GM21723 (cell line): Measurements from ENCODE around the gene MFAP3.
A peak's percentile ranks its signal among the peaks of the same experiment; 100 is the strongest.
"Not testable (repeated sequence)": the region's sequence is repeated elsewhere in the genome, so short reads cannot be mapped to it uniquely, and the experiment has no call there.

ENCODE experiments used
- ATAC-seq: cut with Tn5 transposase; IDR thresholded peaks from one replicate; pipeline ENCODE4 v1.9.1; 2021; ENCODE audit warnings: mild to moderate bottlenecking, moderate library complexity; ENCODE audit not compliant: unreplicated experiment

The MFAP3 gene

DNA sequence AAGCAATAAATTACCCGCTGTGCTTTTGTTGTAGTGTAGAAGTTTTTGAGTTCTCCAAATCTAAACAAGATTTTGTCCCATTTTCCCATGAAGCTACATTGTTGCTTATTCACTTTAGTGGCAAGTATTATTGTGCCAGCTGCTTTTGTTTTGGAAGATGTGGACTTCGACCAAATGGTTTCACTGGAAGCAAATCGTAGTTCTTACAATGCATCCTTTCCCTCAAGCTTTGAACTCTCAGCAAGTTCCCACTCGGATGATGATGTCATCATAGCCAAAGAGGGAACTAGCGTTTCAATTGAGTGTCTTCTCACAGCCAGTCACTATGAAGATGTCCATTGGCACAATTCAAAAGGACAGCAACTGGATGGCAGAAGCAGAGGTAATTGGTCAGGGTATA lies 10.9 kb downstream of the MFAP3 start:
- ATAC-seq, result no peak

DNA sequence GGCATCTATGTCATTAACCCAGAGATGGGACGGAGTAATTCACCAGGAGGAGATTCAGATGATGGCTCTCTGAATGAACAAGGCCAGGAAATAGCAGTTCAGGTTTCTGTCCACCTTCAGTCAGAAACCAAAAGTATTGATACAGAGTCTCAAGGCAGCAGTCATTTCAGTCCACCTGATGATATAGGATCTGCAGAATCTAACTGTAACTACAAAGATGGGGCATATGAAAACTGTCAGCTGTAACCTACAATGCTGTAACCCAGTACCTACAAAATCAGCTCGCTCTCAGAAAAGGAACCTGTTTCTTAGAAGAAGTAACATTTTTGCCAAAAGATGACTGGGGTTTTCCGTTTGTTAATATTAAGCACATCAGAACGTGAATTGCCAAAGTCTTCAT lies 14.7 kb downstream of the MFAP3 start:
- ATAC-seq, result no peak

DNA sequence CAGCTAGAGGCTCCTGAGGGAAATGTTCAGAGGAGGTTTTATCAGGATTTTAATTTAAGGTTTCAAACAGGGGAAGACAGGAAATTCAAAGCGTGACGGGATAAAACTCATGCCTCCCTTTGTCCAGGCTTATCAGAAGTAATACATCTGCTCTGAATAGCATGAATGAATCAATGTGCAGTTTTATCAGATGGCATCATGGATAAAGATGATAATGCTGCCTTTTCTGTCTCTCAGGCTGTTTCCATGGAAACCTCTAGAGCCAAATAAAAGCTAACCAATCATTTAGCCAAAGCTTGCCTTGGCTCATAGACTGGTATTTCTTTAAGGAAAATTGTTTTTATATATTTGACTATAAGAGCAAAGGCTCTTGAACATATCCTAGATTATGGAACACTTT lies 16.4 kb downstream of the MFAP3 start:
- no peak for ATAC-seq

DNA sequence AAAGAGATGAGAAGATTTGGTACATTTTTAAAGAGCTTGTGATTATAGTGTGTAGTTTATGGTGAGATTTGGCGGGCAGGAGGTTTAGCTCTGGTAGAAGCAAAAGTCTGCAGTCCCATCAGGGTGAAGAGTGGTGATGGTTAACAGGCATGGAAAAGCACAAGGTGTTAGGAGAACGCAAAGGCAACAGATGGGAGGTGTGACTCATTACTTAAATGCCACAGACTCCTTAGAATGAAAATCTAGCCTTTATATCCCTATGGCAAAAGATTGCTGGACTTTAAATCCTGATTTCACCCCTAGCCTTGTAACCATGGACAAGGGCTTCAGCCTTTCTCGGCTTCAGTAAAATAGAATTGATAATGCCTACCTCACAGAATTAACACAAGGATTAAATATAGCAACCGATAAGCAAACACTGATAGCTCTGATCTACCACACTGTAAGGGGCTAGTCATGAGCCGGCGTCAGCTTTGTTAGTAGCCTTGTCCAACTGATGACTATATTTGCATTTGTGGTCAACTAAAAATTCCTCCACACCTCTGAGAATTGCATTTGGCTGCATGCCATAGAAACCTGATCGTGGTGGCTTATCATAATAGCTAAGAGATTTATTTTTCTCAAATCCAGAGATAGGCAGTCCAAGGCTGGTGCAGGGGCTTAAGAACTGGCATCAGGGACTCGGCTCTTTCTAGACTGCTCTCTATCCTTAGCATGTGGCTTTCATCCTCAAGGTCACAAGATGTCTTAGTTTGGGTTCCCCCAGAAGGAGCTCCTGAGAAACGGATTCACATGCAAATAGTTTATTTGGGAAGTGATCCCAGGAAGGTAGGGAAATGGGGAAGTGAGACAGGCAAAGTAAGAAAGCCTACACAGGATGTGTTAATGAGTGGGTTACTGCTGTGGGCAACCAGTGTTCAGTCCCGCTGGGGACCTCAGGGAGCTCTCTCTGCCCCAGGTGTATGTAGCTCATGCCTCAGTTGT lies 19.6 kb downstream of the MFAP3 start:
- peak; percentile 72 for ATAC-seq

DNA sequence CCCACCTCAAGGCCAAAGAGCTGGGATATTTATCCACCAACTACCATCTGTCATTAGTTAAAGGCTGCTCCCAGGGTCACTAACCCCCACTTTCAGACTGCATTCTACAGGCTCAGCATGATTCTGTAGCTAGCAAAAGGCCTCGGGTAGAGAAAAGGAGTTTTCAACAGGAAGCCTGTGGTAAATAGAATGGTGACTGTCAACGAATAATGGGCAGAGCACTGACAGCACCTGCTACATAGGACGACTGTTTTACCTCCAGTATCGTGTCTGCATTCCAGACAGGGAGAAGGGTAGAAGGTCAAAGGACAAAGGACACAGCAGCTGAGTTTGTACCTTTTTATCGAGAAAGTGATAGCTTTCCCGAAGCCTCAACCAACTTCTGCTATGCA lies 20.3 kb downstream of the MFAP3 start:
- ATAC-seq, result peak; percentile 68

DNA sequence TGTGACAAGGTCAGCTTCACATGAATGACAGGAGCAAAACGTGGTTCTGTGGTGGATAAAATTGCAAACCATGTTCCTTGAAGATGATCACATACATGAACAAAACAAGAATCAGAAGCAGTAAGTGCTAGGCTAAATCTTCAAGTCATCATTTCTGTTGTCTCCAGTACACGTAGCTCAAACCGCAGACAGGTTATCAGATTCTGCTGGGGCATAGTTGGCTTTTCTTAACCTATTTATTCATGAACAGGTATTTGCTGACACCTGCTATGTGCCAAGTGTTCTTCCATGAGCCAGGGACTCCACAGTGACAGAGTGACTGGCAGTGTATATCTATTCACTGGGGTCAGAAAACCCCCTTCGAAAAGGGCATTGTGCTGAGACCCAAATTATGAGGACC lies 20.8 kb downstream of the MFAP3 start:
- ATAC-seq, result no peak

DNA sequence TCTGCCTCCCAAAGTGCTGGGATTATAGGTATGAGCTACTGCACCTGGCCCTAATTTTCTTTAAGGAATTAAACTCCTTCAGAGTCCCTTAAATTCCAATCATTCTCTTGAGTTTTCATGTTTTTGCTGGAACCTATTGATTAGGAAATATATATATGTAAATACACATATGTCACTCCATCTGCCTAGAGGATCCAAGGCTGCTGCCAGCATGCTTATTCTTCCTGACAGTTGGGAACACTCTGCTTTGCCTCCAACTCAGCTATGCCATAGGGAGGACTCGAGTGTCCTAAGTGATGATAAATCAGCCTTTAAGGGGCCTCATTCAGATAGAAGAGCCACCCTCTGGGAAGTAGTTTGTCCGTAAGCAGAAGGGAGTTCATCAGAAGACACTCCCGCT lies 21.8 kb downstream of the MFAP3 start:
- no peak for ATAC-seq

DNA sequence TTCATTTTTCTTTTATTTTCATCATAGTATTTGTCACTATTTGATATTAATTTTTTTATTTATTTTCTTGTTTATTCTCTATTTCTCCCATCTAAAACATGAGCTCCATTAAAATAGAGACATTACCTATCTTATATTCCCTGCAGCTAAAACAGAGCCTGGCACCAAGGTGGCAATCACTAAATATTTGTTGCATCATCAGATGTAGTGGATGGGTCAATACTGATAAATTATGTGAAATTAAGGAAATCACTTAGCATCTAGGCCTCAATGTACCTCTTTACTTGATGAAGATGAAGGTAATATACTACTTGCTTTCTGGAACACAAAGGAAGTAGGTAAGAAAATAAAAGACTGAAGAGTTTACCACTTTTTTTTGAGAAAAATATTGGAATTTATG lies 24.6 kb downstream of the MFAP3 start:
- no peak for ATAC-seq

DNA sequence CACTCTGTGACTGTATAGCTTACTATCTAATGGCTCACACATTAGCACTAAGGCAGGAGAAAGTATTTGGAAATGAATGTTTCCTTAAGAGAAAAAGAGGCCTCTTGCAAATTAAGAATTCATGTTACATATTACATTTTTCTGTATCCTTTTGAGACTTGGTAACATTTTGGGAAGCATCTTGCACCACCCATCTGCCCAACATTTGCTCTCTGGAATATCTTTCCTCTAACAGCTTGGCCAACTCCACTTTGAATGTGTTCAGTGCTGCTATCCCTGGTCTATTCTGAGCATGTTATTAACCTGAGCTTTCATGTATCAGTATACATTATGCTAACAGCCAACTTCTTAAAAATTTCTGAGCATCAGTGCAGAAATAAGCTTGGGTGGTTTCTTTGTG lies 27.2 kb downstream of the MFAP3 start:
- no peak for ATAC-seq

DNA sequence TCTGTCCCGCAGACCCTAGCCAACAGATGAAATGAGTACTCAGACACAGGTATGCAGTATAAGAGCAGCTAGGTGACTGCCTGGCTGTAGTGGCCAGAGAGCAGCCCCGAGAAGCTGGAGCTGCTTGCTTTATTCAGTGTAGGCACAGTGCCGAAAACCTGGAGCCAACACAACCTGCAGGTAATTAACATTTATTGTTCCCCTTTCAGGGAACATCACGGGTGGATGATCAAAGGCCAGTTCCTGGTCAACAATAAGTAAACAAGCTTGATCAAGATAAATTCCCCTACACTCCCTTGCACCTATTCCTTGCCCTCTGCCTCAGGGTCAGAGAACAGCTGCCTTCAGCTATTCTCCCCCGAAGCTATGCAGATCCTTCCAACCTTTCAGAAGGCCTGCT lies 31.1 kb downstream of the MFAP3 start:
- ATAC-seq, result not testable (repeated sequence)

DNA sequence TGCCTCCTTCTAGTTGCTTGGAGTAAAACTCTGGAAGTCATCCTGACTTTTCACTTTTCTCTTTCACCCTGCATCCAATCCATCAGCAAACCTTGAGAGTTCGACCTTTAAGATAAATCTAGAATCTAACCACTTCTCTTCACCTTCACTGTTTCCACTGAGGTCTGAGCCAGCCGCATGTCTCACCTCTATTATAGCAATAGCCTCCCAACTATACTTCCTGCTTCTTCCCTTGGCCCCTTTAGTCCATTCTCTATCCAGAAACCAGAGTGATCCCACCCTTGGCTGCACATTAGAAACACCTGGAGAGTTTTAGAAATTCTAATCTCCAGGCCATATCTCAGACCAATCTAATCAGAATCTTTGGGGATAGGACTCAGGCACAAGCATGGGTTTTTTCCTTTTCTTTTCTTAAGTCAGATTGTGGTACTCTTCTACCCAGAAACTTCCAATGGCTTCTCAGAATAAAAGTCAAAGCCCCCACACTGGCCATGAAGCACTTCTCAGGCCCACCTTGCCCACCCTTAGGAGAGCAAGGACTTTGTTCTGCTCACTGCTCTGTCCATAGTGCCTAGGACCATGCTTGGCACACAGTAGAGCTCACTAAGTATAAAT lies 33.1 kb downstream of the MFAP3 start:
- peak; percentile 29 for ATAC-seq

DNA sequence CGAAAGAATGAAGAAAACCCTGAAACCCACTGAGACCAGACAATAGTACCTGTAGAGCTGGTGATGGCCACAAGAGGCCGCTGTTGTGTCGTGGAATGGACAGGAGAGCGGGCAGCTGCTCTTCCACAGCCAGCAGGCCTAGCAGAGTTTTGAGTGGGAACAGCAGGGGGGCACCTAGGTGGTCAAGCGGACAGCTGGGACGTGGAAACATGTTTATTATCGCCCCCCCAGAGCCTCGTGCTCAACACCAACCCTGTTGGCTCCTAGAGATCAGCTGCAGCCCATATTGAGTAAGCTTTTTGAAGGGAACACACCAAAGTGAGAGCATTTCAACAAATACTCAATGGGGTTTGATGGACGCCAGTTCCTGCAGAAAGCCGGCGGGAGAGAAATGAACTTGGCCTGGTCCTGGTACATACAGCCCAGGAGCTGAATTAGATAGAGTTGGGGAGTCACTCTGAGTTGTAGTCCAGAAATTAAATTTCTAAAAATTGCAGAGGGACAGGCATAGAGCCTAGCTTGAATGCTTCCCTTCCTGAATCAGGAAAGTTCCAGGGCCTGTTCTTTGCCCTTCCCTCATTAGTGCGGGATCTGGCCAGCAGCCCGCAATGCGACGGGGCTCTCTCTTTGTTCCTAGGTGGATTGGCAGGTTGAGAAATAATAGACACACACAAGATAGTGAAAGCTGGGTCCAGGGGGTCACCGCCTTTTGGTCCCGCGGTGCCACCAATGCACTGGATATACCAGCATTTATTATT lies 33.8 kb downstream of the MFAP3 start:
- peak; percentile 97 for ATAC-seq

DNA sequence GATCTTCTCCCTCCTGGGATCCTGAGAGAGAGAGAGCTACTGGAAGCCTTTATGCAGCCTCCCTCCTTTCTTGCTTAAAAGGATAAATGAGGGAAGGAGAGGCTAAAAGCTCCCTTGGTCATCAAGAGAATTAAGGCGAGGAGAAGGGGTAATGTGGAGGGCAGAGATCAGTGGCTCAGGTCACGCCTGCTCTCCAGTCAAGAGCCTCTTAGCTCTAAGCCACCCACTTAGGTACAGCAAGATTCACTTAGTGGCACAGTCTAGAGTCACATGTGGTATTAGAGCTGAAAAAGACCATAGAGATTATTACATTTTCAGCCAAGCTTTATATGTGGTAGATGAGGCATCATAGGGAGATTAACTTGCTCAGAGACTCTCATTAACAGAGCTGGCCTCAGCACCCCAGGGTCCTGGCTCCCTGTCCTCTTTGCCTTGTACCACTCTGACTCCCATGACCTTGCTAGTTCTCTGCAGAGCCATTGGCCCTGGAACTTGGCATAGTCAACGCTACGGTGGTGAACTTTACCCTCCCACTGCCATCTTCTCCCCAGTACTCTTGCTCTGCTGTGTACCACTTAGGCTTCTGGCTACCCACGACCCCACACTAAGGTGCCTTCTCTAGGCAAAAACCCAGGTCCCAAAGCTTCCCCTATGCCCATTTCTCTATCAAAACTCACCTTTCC lies 37.6 kb downstream of the MFAP3 start:
- no peak for ATAC-seq

DNA sequence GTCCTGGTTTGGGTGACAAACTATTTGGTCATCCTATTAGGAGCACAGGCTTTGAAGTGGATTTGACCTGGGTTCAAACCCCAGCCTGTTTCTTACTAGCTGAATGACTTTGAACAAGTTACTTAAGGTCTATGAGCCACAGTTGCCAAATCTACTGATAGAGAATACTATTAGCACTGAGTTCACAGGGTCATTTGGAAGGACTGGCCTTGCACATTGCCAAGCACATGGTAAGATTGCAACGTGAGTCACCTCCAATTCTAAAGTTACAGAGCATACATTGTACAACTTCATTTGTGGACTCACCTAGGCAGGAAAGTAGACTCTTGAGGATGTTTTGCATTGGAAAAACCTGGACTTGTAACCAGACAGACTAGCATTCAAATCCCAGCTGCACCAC lies 38.9 kb downstream of the MFAP3 start:
- ATAC-seq, result no peak

DNA sequence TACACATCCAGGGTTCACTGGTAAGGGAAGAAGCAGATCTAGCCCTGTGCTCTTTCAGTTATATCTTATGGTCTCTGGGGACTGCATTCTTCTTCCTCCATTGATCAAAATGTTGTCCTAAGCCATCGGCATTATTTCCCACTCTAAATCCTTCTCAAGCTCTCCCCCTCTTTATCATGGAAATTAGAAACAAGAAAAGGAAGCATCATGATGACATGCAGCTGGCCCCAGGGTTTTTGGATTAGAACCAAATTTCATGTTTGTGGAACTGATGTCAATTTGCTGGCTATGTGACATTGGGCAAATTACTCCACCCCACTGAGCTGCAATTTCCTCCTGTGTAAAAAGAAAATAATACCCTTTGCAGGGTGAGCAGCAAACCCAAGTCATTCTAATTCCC lies 39.5 kb downstream of the MFAP3 start:
- no peak for ATAC-seq

DNA sequence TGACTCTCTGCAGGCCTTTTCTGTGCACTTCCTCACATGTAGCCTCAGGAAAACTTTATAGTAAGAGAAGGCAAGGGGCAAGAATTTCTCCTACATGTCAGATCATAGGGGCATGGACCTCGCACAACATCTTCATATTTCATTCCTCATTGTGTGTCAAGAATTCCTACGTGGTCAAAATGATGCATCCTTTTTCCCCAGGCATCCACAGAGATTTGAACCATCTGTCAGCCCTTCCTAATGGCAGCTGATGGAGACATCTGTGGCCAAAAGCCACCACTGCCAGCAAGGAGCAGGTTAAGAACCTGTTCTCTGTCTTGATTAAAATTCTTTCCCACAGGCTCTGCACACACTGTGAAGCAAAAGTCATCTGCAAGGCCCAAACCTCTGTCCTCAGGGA lies 42.5 kb downstream of the MFAP3 start:
- ATAC-seq, result no peak

DNA sequence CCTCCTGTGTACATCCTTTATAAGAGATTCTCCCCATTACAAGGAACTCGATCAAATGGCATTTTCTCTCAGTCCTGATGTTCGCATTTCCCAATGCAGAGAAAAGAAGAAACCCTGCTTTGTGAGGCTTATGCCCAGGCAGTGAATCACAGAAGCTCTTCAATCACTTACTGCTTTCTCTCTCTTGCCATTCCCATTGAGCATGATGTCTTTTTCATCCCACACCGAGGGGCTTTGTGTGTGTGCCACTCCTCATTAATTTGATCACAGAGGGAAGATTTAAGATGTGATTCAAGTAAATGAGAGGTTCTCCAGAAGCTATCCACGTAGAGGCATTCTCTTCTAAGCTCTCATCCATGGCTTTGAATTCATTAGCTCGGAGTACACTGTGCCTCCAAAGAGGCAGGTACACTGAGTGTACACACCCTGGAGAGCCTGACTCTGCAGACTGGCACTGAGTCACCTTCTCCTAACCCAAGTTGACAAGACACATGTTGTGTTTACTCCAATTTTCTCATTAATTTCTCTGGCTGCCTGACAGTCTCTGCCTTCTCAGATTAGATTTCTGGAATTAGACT lies 45.4 kb downstream of the MFAP3 start:
- no peak for ATAC-seq

DNA sequence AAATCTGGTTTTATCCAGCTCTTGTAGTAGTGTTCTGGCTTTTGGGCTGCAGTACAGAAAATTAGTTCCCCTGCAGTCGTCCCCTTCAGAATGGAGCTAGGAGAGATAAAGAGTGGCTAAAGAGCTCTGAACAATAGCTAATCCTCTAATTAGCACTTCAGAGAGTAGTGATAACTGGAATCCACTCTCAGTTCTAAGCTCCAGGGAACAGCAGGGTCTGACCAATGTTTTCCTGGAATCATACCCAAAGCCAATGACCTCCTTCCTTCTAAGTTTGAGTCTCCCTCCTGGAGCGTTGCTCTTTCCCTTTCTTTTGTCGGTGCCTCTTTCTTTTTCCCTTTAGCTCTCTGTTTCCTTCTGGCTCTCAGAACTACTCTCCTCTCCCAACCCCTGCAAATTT lies 47.4 kb downstream of the MFAP3 start:
- ATAC-seq, result no peak

DNA sequence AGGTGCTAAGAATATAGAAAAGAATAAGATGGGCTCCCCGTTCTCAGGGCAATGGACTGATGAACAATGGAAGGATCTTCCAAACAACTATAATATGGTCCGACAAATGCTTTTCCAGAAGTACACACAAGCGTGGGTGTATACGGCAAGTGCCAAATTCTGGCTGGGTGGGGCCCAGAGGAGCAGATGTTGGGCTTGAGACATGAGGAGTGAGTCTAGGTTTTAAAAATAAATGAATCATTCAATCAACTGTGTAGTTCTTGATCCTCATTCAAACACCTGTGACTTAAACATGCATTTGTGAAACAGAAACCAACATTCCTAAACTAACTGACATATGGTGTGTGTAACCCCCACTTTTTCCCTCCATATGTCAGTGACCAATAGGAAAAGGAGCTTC lies 47.9 kb downstream of the MFAP3 start:
- ATAC-seq, result no peak

DNA sequence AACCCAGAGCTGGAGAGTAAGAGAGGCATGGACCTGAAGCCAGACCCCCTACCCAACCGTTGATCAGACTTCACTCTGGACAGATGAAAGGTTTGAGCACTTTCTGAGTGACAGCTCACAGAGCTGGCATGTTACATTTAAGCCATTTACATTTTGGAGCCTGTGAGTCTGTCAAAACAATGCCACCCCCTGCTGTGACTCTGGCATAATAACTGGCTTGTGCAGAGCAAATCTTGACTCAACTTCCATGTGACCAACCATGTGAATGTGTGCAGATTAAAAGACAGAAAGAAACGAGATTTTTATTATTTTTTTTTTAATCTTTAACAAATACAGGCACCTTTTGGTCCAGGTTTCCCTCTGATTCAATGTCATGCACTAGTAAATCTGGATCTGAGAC lies 48.5 kb downstream of the MFAP3 start:
- ATAC-seq, result no peak

DNA sequence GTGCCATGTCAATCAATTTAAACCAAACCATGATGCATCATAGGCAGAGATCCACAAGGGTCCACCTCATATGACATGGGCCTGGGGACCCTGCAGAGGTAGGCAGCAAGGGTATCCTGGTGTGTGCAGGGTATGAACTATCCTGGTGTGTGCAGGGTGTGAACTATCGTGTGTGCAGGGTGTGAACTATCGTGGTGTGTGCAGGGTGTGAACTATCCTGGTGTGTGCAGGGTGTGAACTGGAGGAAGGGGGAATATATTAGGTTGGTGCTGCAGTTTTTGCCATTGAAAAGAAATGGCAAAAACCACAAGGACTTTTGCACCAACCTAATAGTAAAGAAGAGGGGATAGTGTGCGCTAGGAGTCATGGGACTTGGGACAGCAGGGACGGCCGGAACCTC lies 50.0 kb downstream of the MFAP3 start:
- ATAC-seq, result no peak
